Fibroblast of pulmonary artery (primary cell): ENCODE results near the gene AKAP17A.

Experiments
- DNase-seq: peaks from one replicate; pipeline ENCODE4 v3.0.0-alpha.2; 2010; ENCODE audit warnings: low read depth
- H3K4me3 ChIP-seq: replicated peaks from 2 replicates; pipeline ENCODE4 v1.5.1; 2011; ENCODE audit warnings: low read depth, mild to moderate bottlenecking, control low read depth, low read length, moderate library complexity
- CTCF ChIP-seq: IDR thresholded peaks from 2 replicates; pipeline ENCODE4 v1.5.1; 2011; ENCODE audit warnings: mild to moderate bottlenecking, control low read depth, low read length, inconsistent platforms; ENCODE audit errors: missing control alignments

The AKAP17A gene

GRCh38 chrX:1596676-1597344 lies 5.4 kb downstream of the AKAP17A start:
- no peak for DNase-seq
- no peak overlapping the region for H3K4me3 ChIP-seq
- no peak for TF ChIP-seq CTCF

GRCh38 chrX:1597345-1598020 lies 6.1 kb downstream of the AKAP17A start:
- no peak overlapping the region for H3K4me3 ChIP-seq
- no peak for TF ChIP-seq CTCF
- no peak for DNase-seq

GRCh38 chrX:1598021-1598875 lies 6.8 kb downstream of the AKAP17A start:
- no peak for TF ChIP-seq CTCF
- DNase-seq: no peak

GRCh38 chrX:1598876-1599790 lies 7.7 kb downstream of the AKAP17A start:
- no peak overlapping the region for H3K4me3 ChIP-seq
- DNase-seq: no peak
- TF ChIP-seq CTCF: no peak

More at GRCh38 chrX:1598021-1598875, 6.8 kb downstream of the AKAP17A start:
- H3K4me3 ChIP-seq: no peak overlapping the region

GRCh38 chrX:1599791-1600405 lies 8.5 kb downstream of the AKAP17A start:
- DNase-seq: no peak
- no peak for TF ChIP-seq CTCF
- no peak overlapping the region for H3K4me3 ChIP-seq
